Sigmoid colon (tissue), 7 donors: ENCODE results near the gene SVBP. TPM values are rescaled to one million over a fixed set of nuclear protein-coding genes. Genes with fewer than 3 reads are reported as not detected.

Experiments used
- DNase-seq: peaks from one replicate; pipeline ENCODE4 v3.0.0-alpha.2; 2019
- H3K27ac ChIP-seq, 4 donors: fragments of 200-600 bp; sonication (generic); one replicate each; pipeline ENCODE4 v1.5.1; 2016 to 2019; ENCODE audit warnings: mild to moderate bottlenecking in 1 of 4
- H3K27me3 ChIP-seq, 3 donors: fragments of 200-600 bp; sonication (generic); one replicate each; pipeline ENCODE4 v1.5.1; 2019; ENCODE audit warnings: mild to moderate bottlenecking in 1 of 3
- H3K36me3 ChIP-seq, 4 donors: fragments of 200-600 bp; sonication (generic); one replicate each; pipeline ENCODE4 v1.5.1; 2016 to 2019
- H3K4me1 ChIP-seq, 4 donors: fragments of 200-600 bp; sonication (generic); one replicate each; pipeline ENCODE4 v1.5.1; 2017 to 2019
- H3K4me3 ChIP-seq, 4 donors: fragments of 200-600 bp; sonication (generic); one replicate each; pipeline ENCODE4 v1.5.1; 2017 to 2019; ENCODE audit warnings: mild to moderate bottlenecking in 2 of 4, moderate library complexity in 1 of 4
- H3K9me3 ChIP-seq, 4 donors: fragments of 200-600 bp in 3 of 4; sonication (generic) in 3 of 4; one replicate each; pipeline versions ENCODE4 v1.5.1 to v1.6.1; 2013 to 2019
- EP300 ChIP-seq, 4 donors: sonication (generic); formaldehyde crosslinking; IDR thresholded peaks; one replicate each; pipeline ENCODE4 v1.6.1; 2017; ENCODE audit warnings: antibody characterized with exemption in 4 of 4
- POLR2A ChIP-seq, 2 donors: fragments of 450-650 bp; IDR thresholded peaks; one replicate each; pipeline ENCODE4 v1.6.1; 2016; ENCODE audit warnings: antibody characterized with exemption in 2 of 2, mild to moderate bottlenecking in 2 of 2, moderate library complexity in 2 of 2
- POLR2AphosphoS5 ChIP-seq, 4 donors: sonication (generic); formaldehyde crosslinking; IDR thresholded peaks; one replicate each; pipeline ENCODE4 v1.6.1; 2017; ENCODE audit warnings: antibody characterized with exemption in 4 of 4
- WGBS, 2 donors: extraction: QIAGEN DNeasy Blood & Tissue Kit; methylation state at CpG; one replicate each; pipeline ENCODE4 v1.1.7; 2013; 5-methylcytosine and 5-hydroxymethylcytosine counted together
- intact Hi-C: fragments of 100-400 bp; cut with DNase I; formaldehyde crosslinking; loops from one replicate; pipeline ENCODE4 v1.15.1; 2023
- polyA plus RNA-seq, 3 donors: library from polyadenylated mRNA; stranded (reverse); fragments of 200-250 nt; gene quantifications; one replicate each; pipeline ENCODE4 v1.2.3, GENCODE V29; 2013
- total RNA-seq, 4 donors: library from RNA; depleted of rRNA; stranded (reverse); fragments of >200 nt; gene quantifications; one replicate each; pipeline ENCODE4 v1.1.0, GENCODE V29; 2016
- TF ChIP-seq, protein P1 (sequence below), 4 experiments: fragments of 450-650 bp in 3 of 4; fragments of 200-600 bp in 1 of 4; IDR thresholded peaks; one replicate each; pipeline ENCODE4 v1.5.1; 2016 to 2019; ENCODE audit warnings: antibody characterized with exemption in 4 of 4, mild to moderate bottlenecking in 3 of 4, moderate library complexity in 2 of 4
- donor health status: healthy with polysubstance abuse.
- donor health status: Bipolar disorder and iron deficiency.
- donor health status: healthy.

The SVBP gene
- total and polyA plus RNA-seq, 7 donors: 22.5 to 53.5 (median 36.1) TPM

DNA sequence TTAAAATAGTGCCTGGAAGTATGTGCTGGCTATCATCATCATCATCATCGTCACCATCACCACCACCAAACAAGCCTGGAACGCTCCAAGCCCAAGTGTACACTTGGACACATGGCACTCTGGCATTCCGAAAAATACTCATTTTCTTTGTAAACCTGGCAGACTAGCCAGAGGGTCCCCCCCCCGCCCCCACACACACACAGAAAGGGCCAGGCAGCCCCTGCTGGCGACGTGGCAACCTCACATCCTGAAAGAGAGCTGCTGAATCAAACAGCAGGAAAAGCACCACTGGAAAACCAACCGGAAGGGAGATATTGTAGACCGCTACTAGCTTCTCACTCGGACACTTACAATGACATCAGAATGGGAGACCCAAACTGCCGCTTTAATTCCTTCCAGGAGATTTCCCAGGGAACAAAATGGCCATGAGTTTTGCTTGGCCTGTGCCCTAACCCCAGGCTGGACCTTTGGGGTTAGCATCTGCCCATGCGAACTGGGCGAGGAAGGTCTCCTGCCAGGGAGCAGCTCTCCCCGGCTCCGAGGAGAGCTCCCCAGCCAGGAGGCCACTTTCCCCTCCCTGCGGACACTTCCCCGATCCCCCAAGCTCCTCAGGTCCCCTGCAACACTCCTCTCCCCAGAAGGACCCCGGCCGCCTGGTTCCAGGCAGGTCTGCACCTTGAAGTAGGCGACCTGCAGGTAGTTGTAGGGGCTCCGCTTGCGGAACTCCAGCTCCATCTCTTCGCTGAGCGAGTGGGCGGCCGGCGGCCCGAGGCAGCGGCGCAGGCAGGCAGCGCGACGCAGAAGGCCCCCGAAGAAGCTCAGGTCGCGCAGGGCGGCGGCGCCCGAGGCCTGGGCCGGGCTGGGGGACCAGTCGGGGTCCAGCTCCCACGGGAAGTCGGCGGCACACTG lies 51.1 kb downstream of the SVBP start:
- Histone ChIP-seq H3K36me3 (peaks cover 0 to 11% (median 0%) of the 10 kb centered on the region in 4 donors), H3K4me3 (peak overlapping the region; percentile 91 to 98 (median 94)), H3K27me3 (no peaks in the 10 kb centered on the region), H3K27ac (peak overlapping the region; percentile 90 to 95 (median 94)), H3K9me3 (no peaks in the 10 kb centered on the region), H3K4me1 (peaks cover 0 to 45% (median 40%) of the 10 kb centered on the region in 4 donors)
- WGBS, 2 donors: 1 to 2% methylated on average over 43 to 44 of the region's 44 CpGs
- no peak for TF ChIP-seq POLR2A (IDR thresholded peaks at IDR 0.05)
- no peak for TF ChIP-seq EP300 (IDR thresholded peaks at IDR 0.05)
- peak in 2 of 4 donors; percentile 7 to 42 for TF ChIP-seq POLR2AphosphoS5 (IDR thresholded peaks at IDR 0.05)
- TF ChIP-seq, protein P1, sequence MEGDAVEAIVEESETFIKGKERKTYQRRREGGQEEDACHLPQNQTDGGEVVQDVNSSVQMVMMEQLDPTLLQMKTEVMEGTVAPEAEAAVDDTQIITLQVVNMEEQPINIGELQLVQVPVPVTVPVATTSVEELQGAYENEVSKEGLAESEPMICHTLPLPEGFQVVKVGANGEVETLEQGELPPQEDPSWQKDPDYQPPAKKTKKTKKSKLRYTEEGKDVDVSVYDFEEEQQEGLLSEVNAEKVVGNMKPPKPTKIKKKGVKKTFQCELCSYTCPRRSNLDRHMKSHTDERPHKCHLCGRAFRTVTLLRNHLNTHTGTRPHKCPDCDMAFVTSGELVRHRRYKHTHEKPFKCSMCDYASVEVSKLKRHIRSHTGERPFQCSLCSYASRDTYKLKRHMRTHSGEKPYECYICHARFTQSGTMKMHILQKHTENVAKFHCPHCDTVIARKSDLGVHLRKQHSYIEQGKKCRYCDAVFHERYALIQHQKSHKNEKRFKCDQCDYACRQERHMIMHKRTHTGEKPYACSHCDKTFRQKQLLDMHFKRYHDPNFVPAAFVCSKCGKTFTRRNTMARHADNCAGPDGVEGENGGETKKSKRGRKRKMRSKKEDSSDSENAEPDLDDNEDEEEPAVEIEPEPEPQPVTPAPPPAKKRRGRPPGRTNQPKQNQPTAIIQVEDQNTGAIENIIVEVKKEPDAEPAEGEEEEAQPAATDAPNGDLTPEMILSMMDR (IDR thresholded peaks at IDR 0.05): peak in 3 of 4 experiments; percentile 34 to 62 (median 35)
- intact Hi-C loops: loop anchor here (2.0 to 10.0 kb wide), 8 partner anchors 81 to 431 kb away; partner anchors contain the start of genes CFAP57, EBNA1BP2, FOXJ3 and PPIH
- DNase-seq: peak; percentile 77

DNA sequence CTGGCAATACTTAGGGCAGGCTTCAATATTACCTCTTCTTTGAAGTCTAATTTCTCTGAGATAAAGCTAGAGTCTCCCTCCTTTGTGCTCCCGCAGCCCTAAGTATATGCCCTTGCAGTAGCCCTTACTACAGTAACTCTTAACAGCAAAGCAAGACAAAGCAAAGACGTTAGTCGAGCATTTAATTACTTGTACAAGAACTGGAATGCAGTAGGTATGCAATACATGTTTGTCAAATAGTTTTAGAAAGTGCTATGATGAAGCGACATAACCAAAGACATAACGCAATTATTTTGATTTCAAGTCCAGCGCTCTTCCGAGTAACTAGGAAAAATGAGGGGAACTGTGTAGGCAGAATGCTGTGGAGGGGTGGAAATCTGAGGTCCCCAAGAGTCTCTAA lies 51.9 kb downstream of the SVBP start:
- H3K4me3 ChIP-seq: peak overlapping the region; percentile 91 to 98 (median 94)
- H3K9me3 ChIP-seq: no peaks in the 10 kb centered on the region
- no peaks in the 10 kb centered on the region for H3K27me3 ChIP-seq
- DNase-seq: no peak
- H3K36me3 ChIP-seq: peaks cover 0 to 20% (median under 1%) of the 10 kb centered on the region in 4 donors
- intact Hi-C loops: loop anchor here (5.0 to 10.0 kb wide), 4 partner anchors 108 to 430 kb away; partner anchors contain the start of genes FOXJ3 and PPIH
- WGBS, 2 donors: 58 to 73% methylated on average over 7 of the region's 7 CpGs
- H3K4me1 ChIP-seq: peaks cover 0 to 45% (median 40%) of the 10 kb centered on the region in 4 donors
- peak overlapping the region; percentile 90 to 95 (median 94) for H3K27ac ChIP-seq
- TF ChIP-seq POLR2A (IDR thresholded peaks at IDR 0.05) (no peak), EP300 (IDR thresholded peaks at IDR 0.05) (no peak), POLR2AphosphoS5 (IDR thresholded peaks at IDR 0.05) (no peak)
- TF ChIP-seq, protein P1 (IDR thresholded peaks at IDR 0.05): no peak

DNA sequence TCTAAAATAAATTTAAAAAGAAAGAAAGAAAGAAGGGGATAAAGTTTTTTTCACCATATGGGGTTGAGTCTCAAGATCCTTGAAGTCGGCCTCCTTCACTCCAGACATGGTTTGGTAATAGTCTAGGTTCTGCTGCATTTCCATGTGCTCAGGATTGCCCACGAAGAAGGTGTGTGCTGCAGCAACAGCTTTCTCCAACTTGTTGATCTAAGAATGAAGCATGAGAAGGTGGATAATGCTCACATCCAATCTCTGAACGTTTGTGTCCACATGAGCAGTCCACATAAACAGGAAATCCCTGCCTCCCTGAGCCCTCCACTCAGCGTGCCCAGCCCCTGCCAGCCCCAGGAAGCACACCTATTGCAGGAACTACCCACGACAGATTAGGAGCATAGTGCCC lies 54.9 kb downstream of the SVBP start:
- WGBS, 2 donors: 61 to 63% methylated on average over 5 of the region's 5 CpGs
- H3K27ac ChIP-seq: no peak overlapping the region
- no peaks in the 10 kb centered on the region for H3K27me3 ChIP-seq
- peaks cover 18 to 46% (median 22%) of the 10 kb centered on the region in 4 donors for H3K36me3 ChIP-seq
- peaks cover 0 to 24% (median 19%) of the 10 kb centered on the region in 4 donors for H3K4me1 ChIP-seq
- no peak overlapping the region for H3K4me3 ChIP-seq
- no peak for TF ChIP-seq POLR2A (IDR thresholded peaks at IDR 0.05)
- TF ChIP-seq, protein P1 (IDR thresholded peaks at IDR 0.05): no peak
- TF ChIP-seq EP300 (IDR thresholded peaks at IDR 0.05): no peak
- TF ChIP-seq POLR2AphosphoS5 (IDR thresholded peaks at IDR 0.05): no peak
- no peaks in the 10 kb centered on the region for H3K9me3 ChIP-seq
- intact Hi-C loops: loop anchor here (10.0 kb wide), 1 partner anchor 427 kb away; the partner anchor contains the start of gene FOXJ3
- DNase-seq: no peak

DNA sequence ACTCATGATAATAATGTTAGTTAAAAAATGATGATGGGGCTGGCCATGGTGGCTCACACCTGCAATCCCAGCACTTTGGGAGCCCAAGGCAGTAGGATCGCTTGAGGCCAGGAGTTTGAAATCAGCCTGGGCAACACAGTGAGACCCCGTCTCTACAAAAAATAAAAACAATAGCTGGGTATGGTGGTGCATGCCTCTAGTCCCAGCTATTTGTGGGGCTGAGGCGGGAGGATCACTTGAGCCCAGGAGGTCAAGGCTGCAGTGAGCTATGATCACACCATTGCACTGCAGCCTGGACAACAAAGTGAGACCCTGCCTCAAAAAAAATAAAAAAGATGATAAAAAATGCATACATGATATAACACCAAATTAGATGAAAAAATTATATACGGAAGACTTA lies 55.6 kb downstream of the SVBP start:
- DNase-seq: no peak
- peaks cover 0 to 24% (median 19%) of the 10 kb centered on the region in 4 donors for H3K4me1 ChIP-seq
- H3K36me3 ChIP-seq: peaks cover 20 to 53% (median 25%) of the 10 kb centered on the region in 4 donors

More for the DNA sequence above, 55.6 kb downstream of the SVBP start:
- Histone ChIP-seq H3K9me3 (no peaks in the 10 kb centered on the region), H3K27me3 (no peaks in the 10 kb centered on the region), H3K27ac (no peak overlapping the region), H3K4me3 (no peak overlapping the region)
- TF ChIP-seq EP300 (IDR thresholded peaks at IDR 0.05) (no peak), POLR2A (IDR thresholded peaks at IDR 0.05) (no peak), POLR2AphosphoS5 (IDR thresholded peaks at IDR 0.05) (no peak)
- TF ChIP-seq, protein P1 (IDR thresholded peaks at IDR 0.05): no peak
- WGBS, 2 donors: 96 to 97% methylated on average over 4 of the region's 4 CpGs
- intact Hi-C loops: loop anchor here (10.0 kb wide), 1 partner anchor 427 kb away; the partner anchor contains the start of gene FOXJ3
